Activated CD4-positive, CD25-positive, alpha-beta regulatory T cell (primary cell): Measurements from ENCODE around the gene PKMYT1.
"Not testable (repeated sequence)": the region's sequence is repeated elsewhere in the genome, so short reads cannot be mapped to it uniquely, and the experiment has no call there.

Experiments
- DNase-seq, 4 experiments: peaks; one replicate each; lab custom pipeline; 2025; lab: John Stamatoyannopoulos, UW

PKMYT1 gene

DNA sequence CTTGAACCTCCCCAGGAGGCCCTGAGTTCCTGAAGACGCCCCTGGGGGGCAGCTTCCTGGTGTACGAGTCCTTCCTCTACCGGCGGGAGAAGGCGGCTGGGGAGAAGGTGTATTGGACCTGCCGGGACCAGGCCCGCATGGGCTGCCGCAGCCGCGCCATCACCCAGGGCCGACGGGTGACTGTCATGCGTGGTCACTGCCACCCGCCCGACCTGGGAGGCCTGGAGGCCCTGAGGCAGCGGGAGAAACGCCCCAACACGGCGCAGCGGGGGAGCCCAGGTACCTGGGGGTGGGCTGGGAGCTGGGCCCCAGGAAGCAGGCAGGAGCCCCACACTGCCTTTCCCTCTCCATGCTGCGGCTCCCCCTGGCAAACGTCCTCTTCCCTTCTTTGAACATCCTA, 46.5 kb downstream of the PKMYT1 start:
- no peak for DNase-seq

DNA sequence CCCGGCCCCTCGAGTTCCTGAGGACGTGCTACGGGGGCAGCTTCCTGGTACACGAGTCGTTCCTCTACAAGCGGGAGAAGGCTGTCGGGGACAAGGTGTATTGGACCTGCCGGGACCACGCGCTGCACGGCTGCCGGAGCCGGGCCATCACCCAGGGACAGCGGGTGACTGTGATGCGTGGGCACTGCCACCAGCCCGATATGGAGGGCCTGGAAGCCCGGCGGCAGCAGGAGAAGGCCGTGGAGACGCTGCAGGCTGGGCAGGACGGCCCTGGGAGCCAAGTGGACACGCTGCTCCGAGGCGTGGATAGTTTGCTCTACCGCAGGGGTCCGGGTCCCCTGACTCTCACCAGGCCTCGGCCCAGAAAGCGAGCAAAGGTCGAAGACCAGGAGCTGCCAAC, 47.1 kb downstream of the PKMYT1 start:
- no peak for DNase-seq

DNA sequence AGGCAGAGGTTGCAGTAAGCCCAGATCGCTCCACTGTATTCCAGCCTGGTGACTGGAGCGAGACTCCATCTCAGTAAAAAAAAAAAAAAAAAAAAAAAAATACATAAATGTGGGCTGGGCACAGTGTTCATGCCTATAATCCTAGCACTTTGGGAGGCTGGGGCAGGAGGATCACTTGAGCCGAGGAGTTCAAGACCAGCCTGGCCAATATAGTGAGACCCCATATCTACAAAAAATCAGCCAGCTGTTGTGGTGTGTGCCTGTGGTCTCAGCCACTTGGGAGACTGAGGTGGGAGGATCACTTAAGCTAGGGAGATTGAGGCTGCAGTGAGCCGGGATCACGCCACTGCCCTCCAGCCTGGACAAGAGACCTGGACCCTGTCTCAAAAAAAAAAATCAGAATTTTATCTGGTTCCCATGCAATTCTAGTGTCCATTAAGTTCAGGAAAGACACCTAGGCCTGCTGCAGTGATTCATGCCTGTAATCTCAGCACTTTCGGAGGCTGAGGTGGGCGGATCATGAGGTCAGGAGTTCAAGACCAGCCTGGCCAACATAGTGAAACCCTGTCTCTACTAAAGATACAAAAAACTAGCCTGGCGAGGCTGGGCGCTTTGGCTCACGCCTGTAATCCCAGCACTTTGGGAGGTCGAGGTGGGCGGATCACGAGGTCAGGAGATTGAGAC, 48.9 kb downstream of the PKMYT1 start:
- DNase-seq, result not testable (repeated sequence)

DNA sequence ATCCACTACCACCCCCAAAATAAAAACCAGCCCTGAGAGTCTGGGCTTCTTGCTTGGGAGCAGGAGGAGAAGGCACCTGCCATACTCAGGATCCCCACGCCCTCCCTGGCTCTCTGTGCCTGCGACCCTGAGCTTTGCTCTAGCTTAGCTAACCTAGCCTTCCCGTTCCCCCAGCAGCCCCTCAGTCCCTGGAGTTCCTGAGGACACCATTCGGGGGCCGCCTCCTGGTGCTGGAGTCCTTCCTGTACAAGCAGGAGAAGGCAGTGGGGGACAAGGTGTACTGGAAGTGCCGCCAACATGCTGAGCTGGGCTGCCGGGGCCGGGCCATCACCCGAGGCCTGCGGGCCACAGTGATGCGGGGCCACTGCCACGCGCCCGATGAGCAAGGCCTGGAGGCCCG, 50.0 kb downstream of the PKMYT1 start:
- no peak for DNase-seq

DNA sequence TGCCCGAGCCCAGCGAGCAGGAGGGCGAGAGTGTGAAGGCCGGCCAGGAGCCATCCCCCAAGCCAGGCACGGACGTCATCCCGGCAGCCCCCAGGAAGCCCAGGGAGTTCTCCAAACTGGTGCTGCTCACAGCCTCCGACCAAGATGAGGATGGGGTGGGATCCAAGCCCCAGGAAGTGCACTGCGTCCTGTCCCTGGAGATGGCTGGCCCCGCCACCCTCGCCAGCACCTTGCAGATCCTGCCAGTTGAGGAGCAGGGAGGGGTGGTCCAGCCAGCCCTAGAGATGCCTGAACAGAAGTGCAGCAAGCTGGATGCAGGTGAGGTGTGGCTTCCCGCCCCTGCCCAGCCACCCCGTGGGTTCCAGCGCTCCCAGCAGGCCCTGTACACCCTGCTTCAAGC, 50.6 kb downstream of the PKMYT1 start:
- DNase-seq, result no peak

DNA sequence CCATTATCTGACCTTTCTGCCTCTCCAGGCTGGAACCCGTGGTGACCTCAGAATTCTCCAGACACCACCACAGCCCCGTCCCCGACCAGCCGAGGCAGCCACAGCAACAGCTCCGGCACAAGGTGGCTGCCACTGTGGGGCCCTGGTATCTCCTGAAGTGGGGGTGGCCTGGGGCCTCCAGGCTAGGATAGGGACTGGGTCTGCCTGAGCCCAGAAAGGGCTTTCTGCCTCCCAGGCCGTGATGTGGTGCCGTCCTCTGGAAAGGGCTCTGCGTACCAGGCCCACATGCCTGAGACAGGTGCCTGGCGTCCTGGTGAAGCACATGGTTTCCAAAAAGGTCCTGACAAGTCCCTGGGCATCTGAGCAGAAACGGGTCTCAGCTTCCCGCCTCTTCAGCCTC, 51.5 kb downstream of the PKMYT1 start:
- no peak for DNase-seq

DNA sequence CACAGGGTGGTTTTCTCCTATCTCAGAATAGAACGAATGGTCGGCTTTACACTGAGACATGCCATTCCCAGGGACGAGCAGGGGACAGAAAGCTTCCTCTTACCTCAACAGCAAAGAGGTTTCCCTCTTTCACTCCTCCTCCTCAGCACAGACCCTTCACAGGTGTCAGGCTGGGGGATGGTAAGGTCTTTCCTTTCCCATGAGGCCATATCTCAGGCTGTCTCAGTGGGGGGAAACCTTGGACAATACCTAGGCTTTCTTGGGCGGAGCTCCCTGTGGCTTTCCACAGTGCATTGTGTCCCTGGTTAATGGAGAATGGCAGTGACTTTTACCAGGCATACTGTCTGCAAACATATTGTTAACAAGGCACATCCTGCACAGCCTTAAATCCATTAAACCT, 52.1 kb downstream of the PKMYT1 start:
- DNase-seq, result not testable (repeated sequence)

DNA sequence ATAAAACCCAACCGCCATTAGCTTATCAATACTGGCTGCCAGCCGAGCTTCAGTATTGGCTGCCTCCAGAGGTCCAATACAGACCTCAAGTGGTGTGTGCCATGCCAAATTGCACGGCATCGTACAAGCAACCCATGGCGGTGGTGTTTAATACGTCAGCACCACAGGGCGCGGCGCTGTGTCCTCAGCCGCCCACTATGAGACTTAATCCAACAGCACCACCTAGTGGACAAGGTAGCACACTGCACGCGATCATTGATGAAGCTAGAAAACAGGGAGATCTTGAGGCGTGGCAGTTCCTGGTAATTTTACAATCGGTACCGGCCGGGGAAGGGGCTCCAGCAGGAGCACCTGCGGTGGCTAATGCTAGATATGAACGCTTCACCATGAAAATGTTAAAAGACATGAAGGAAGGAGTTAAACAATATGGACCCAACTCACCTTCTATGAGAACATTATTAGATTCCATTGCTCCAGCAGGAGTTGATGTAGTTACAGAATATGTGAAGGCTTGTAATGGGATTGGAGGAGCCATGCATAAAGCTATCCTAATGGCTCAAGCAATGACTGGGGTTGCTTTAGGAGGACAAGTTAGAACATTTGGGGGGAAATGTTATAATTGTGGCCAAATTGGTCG, 53.1 kb downstream of the PKMYT1 start:
- DNase-seq, result peak; percentile 67 to 77 (median 72)

DNA sequence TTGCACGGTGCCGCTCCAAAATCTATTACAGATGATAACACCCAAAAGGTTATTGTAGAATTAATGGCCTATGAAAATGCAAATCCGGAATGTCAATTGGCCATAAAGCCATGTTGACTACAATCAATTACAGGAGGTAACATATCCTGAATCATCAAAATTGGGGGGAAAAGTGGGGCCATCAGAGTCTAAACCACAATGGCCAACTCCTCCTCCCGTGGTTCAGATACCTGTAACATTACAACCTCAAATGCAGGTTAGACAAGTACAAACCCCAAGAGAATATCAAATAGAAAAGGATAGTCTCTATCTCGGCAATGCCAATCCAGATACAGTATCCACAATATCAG, 53.6 kb downstream of the PKMYT1 start:
- DNase-seq, result no peak

DNA sequence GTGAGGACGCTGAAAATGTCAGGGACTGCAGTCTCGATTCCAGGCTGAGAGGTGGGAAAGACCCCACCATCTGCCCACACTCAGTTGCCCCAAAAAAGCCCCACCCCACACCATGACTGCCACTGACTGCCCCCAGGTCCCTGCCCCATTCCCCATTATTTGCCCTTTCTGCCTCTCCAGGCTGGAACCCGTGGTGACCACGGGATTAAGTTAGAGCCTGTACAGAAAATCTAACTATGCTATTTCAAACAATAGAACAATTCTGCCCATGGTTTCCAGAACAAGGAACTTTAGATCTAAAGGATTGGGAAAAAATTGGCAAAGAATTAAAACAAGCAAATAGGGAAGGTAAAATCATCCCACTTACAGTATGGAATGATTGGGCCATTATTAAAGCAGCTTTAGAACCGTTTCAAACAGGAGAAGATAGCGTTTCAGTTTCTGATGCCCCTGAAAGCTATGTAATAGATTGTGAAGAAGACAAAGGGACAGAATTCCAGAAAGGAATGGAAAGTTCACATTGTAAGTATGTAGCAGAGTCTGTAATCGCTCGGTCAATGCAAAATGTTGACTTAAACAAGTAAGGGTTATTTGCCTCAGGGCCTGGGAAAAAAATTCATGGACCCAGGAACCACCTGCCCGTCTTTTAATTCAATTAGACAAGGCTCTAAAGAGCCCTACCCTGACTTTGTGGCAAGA, 54.1 kb downstream of the PKMYT1 start:
- no peak for DNase-seq

DNA sequence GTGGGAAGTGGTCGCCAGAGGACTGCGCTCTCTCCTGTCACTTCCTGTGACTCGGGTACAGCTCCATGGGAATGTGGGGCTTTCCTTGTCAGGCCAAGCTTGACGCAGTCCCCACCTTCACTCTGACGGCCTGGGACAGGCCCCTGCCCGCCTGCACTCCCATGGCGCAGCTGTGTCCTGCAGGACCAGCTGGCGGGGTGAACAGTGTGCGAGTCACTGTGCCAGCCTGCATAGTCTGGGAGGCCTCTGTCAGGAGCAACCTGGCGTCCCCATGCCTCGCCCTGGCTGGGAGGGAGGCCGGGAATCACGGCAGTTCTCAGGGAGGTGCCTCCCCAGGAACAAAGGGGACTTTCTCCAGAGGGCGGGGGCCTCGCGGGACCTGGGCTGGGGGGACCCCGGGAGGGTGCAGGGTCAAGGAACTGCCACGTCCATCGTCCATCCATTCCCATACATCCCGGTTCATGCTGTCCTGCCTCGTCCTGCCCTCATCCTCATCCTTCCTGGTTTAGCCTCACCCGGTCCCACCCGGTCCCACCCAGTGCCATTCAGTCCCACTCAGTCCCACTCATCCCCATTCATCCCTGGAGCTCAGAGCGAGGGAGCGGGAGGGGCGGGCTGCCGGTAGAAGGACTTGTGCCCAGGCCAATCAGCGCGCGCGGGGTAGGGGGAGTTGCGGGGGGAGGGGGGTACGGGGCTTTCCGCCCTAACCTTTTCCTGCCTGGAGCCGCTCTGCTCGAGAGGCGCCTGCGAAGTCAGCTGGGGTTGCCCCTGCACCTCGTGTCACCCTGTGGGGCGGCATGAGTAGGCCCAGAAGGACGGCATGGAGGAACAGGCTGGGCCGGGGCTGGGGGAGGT, 55.1 kb downstream of the PKMYT1 start:
- no peak for DNase-seq

DNA sequence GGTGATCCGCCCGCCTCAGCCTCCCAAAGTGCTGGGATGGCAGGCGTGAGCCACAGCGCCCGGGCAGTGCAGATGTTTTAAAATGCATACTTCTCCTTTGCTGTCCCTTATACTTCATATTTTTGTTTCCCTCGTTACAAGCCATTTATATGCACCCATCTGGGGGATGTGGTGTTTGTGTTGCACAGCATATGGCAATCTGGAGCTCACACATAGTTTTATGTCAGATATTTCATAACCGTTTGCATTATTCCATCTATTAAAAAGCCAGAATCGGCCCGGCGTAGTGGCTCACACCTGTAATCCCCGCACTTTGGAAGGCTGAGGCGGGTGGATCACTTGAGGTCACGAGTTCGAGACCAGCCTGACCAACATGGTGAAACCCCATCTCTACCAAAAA, 56.8 kb downstream of the PKMYT1 start:
- no peak for DNase-seq
